ENCODE measurements around the gene MUC5AC.

The MUC5AC gene

DNA sequence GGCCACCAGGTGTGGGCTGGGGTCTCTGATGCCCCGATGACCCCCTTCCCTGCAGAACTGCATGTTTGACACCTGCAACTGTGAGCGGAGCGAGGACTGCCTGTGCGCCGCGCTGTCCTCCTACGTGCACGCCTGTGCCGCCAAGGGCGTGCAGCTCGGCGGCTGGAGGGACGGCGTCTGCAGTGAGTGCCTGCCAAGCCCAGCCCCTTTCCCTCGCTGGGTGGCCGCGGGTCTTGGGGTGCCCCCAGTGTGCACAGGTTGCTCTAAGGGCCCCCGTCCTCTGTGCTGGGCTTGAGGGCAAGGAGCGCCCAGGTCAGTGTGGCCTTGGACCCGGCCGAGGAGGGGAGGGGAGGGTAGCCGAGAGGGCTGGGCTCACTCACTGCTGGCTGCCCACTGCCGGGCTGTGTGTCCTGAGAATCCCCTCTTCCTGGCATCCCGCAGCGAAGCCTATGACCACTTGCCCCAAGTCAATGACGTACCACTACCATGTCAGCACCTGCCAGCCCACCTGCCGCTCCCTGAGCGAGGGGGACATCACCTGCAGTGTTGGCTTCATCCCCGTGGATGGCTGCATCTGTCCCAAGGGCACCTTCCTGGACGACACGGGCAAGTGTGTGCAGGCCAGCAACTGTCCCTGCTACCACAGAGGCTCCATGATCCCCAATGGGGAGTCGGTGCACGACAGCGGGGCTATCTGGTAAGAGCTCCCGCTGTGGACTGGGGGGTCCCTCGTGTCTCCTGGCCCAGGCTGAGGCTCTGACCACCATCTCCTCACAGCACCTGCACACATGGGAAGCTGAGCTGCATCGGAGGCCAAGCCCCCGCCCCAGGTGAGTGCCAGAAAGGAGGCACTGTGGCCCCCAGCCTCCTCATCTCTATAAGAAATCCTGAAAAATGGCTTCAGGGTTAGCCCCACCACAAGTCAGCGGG, 17.0 kb downstream of the MUC5AC start:
- H3K27ac ChIP-seq (ENCODE audit: insufficient read depth, low read depth, low read length, poor library complexity, severe bottlenecking): no peak overlapping the region
- H3K36me3 ChIP-seq (ENCODE audit: control insufficient read depth, insufficient read depth, low read length): no peaks in the 10 kb centered on the region
- no peaks in the 10 kb centered on the region for H3K27me3 ChIP-seq (ENCODE audit: control insufficient read depth, insufficient read depth, low read length, poor library complexity, severe bottlenecking)
- WGBS, 2 experiments: 91 to 92% methylated on average over 39 of the region's 39 CpGs
- no peak overlapping the region for H3K4me3 ChIP-seq (ENCODE audit: insufficient read depth, low read depth, low read length)
- no peaks in the 10 kb centered on the region for H3K4me1 ChIP-seq (ENCODE audit: control insufficient read depth, insufficient read depth, low read length)
- no peaks in the 10 kb centered on the region for H3K9me3 ChIP-seq (ENCODE audit: control insufficient read depth, low read length)

GRCh38 chr11:1175461-1176223, 17.9 kb downstream of the MUC5AC start:
- no peaks in the 10 kb centered on the region for H3K4me1 ChIP-seq (ENCODE audit: control insufficient read depth, insufficient read depth, low read length)
- H3K27ac ChIP-seq (ENCODE audit: insufficient read depth, low read depth, low read length, poor library complexity, severe bottlenecking): no peak overlapping the region
- H3K36me3 ChIP-seq (ENCODE audit: control insufficient read depth, insufficient read depth, low read length): no peaks in the 10 kb centered on the region
- H3K27me3 ChIP-seq (ENCODE audit: control insufficient read depth, insufficient read depth, low read length, poor library complexity, severe bottlenecking): no peaks in the 10 kb centered on the region
- H3K9me3 ChIP-seq (ENCODE audit: control insufficient read depth, low read length): no peaks in the 10 kb centered on the region
- WGBS, 2 experiments: 83 to 84% methylated on average over 22 of the region's 22 CpGs
- no peak overlapping the region for H3K4me3 ChIP-seq (ENCODE audit: insufficient read depth, low read depth, low read length)

GRCh38 chr11:1176224-1177019, 18.7 kb downstream of the MUC5AC start:
- H3K36me3 ChIP-seq (ENCODE audit: control insufficient read depth, insufficient read depth, low read length): no peaks in the 10 kb centered on the region
- no peak overlapping the region for H3K4me3 ChIP-seq (ENCODE audit: insufficient read depth, low read depth, low read length)
- H3K9me3 ChIP-seq (ENCODE audit: control insufficient read depth, low read length): no peaks in the 10 kb centered on the region
- H3K4me1 ChIP-seq (ENCODE audit: control insufficient read depth, insufficient read depth, low read length): no peaks in the 10 kb centered on the region
- no peak overlapping the region for H3K27ac ChIP-seq (ENCODE audit: insufficient read depth, low read depth, low read length, poor library complexity, severe bottlenecking)
- 93 to 95% methylated on average over 32 of the region's 32 CpGs for WGBS, 2 experiments
- H3K27me3 ChIP-seq (ENCODE audit: control insufficient read depth, insufficient read depth, low read length, poor library complexity, severe bottlenecking): no peaks in the 10 kb centered on the region

GRCh38 chr11:1177020-1177770, 19.4 kb downstream of the MUC5AC start:
- H3K4me3 ChIP-seq (ENCODE audit: insufficient read depth, low read depth, low read length): no peak overlapping the region
- H3K27me3 ChIP-seq (ENCODE audit: control insufficient read depth, insufficient read depth, low read length, poor library complexity, severe bottlenecking): no peaks in the 10 kb centered on the region
- H3K27ac ChIP-seq (ENCODE audit: insufficient read depth, low read depth, low read length, poor library complexity, severe bottlenecking): no peak overlapping the region
- no peaks in the 10 kb centered on the region for H3K36me3 ChIP-seq (ENCODE audit: control insufficient read depth, insufficient read depth, low read length)
- no peaks in the 10 kb centered on the region for H3K4me1 ChIP-seq (ENCODE audit: control insufficient read depth, insufficient read depth, low read length)
- WGBS, 2 experiments: 93% methylated on average over 34 of the region's 34 CpGs
- H3K9me3 ChIP-seq (ENCODE audit: control insufficient read depth, low read length): no peaks in the 10 kb centered on the region

- no peak overlapping the region for H3K27ac ChIP-seq (ENCODE audit: insufficient read depth, low read depth, low read length, poor library complexity, severe bottlenecking)
- no peaks in the 10 kb centered on the region for H3K36me3 ChIP-seq (ENCODE audit: control insufficient read depth, insufficient read depth, low read length)
- no peaks in the 10 kb centered on the region for H3K27me3 ChIP-seq (ENCODE audit: control insufficient read depth, insufficient read depth, low read length, poor library complexity, severe bottlenecking)
- H3K4me1 ChIP-seq (ENCODE audit: control insufficient read depth, insufficient read depth, low read length): no peaks in the 10 kb centered on the region
- 94% methylated on average over 12 of the region's 12 CpGs for WGBS, 2 experiments
- no peak overlapping the region for H3K4me3 ChIP-seq (ENCODE audit: insufficient read depth, low read depth, low read length)
- H3K9me3 ChIP-seq (ENCODE audit: control insufficient read depth, low read length): no peaks in the 10 kb centered on the region
These were observed 20.0 kb downstream of the MUC5AC start for GRCh38 chr11:1177771-1178090.

- 90 to 91% methylated on average over 31 of the region's 31 CpGs for WGBS, 2 experiments
- Histone ChIP-seq H3K4me3 (ENCODE audit: insufficient read depth, low read depth, low read length) (no peak overlapping the region), H3K9me3 (ENCODE audit: control insufficient read depth, low read length) (no peaks in the 10 kb centered on the region), H3K27ac (ENCODE audit: insufficient read depth, low read depth, low read length, poor library complexity, severe bottlenecking) (no peak overlapping the region), H3K27me3 (ENCODE audit: control insufficient read depth, insufficient read depth, low read length, poor library complexity, severe bottlenecking) (no peaks in the 10 kb centered on the region), H3K36me3 (ENCODE audit: control insufficient read depth, insufficient read depth, low read length) (no peaks in the 10 kb centered on the region), H3K4me1 (ENCODE audit: control insufficient read depth, insufficient read depth, low read length) (no peaks in the 10 kb centered on the region)
These were observed 20.6 kb downstream of the MUC5AC start for GRCh38 chr11:1178201-1178885.

DNA sequence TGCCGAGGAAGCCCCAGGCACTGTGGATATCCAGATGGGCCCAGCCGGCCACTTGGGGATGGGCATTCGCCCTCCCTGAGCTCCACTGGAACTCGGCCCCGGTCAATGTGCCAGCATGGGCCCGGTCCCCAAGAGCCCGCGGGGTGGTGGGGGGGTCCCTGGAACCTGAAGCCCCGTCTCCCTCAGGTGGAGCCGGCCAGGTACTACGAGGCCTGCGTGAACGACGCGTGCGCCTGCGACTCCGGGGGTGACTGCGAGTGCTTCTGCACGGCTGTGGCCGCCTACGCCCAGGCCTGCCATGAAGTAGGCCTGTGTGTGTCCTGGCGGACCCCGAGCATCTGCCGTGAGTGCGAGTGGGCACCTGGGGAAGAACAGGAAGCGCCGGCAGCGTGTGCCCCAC, 21.2 kb downstream of the MUC5AC start:
- Histone ChIP-seq H3K4me3 (ENCODE audit: insufficient read depth, low read depth, low read length) (no peak overlapping the region), H3K4me1 (ENCODE audit: control insufficient read depth, insufficient read depth, low read length) (no peaks in the 10 kb centered on the region), H3K36me3 (ENCODE audit: control insufficient read depth, insufficient read depth, low read length) (no peaks in the 10 kb centered on the region), H3K9me3 (ENCODE audit: control insufficient read depth, low read length) (no peaks in the 10 kb centered on the region), H3K27me3 (ENCODE audit: control insufficient read depth, insufficient read depth, low read length, poor library complexity, severe bottlenecking) (no peaks in the 10 kb centered on the region), H3K27ac (ENCODE audit: insufficient read depth, low read depth, low read length, poor library complexity, severe bottlenecking) (no peak overlapping the region)
- 94% methylated on average over 29 of the region's 29 CpGs for WGBS, 2 experiments

- Histone ChIP-seq H3K9me3 (ENCODE audit: control insufficient read depth, low read length) (no peaks in the 10 kb centered on the region), H3K4me1 (ENCODE audit: control insufficient read depth, insufficient read depth, low read length) (no peaks in the 10 kb centered on the region), H3K4me3 (ENCODE audit: insufficient read depth, low read depth, low read length) (no peak overlapping the region), H3K27me3 (ENCODE audit: control insufficient read depth, insufficient read depth, low read length, poor library complexity, severe bottlenecking) (no peaks in the 10 kb centered on the region), H3K36me3 (ENCODE audit: control insufficient read depth, insufficient read depth, low read length) (no peaks in the 10 kb centered on the region), H3K27ac (ENCODE audit: insufficient read depth, low read depth, low read length, poor library complexity, severe bottlenecking) (no peak overlapping the region)
- WGBS, 2 experiments: 87% methylated on average over 17 of the region's 17 CpGs
These were observed 21.9 kb downstream of the MUC5AC start for GRCh38 chr11:1179641-1180040.

GRCh38 chr11:1180171-1180570, 22.4 kb downstream of the MUC5AC start:
- WGBS, 2 experiments: 87 to 88% methylated on average over 15 of the region's 15 CpGs
- H3K27ac ChIP-seq (ENCODE audit: insufficient read depth, low read depth, low read length, poor library complexity, severe bottlenecking): no peak overlapping the region
- H3K4me3 ChIP-seq (ENCODE audit: insufficient read depth, low read depth, low read length): no peak overlapping the region
- H3K9me3 ChIP-seq (ENCODE audit: control insufficient read depth, low read length): no peaks in the 10 kb centered on the region
- no peaks in the 10 kb centered on the region for H3K27me3 ChIP-seq (ENCODE audit: control insufficient read depth, insufficient read depth, low read length, poor library complexity, severe bottlenecking)
- no peaks in the 10 kb centered on the region for H3K4me1 ChIP-seq (ENCODE audit: control insufficient read depth, insufficient read depth, low read length)
- H3K36me3 ChIP-seq (ENCODE audit: control insufficient read depth, insufficient read depth, low read length): no peaks in the 10 kb centered on the region

Data from ectodermal cell (in vitro differentiated cells).